ENCODE results near the gene MADCAM1. TPM values are rescaled to one million over a fixed set of nuclear protein-coding genes. Genes with fewer than 3 reads are reported as not detected.

MADCAM1 gene
- polyA plus RNA-seq, 10 donors = 5.6 to 13.4 (median 8.3) TPM

DNA sequence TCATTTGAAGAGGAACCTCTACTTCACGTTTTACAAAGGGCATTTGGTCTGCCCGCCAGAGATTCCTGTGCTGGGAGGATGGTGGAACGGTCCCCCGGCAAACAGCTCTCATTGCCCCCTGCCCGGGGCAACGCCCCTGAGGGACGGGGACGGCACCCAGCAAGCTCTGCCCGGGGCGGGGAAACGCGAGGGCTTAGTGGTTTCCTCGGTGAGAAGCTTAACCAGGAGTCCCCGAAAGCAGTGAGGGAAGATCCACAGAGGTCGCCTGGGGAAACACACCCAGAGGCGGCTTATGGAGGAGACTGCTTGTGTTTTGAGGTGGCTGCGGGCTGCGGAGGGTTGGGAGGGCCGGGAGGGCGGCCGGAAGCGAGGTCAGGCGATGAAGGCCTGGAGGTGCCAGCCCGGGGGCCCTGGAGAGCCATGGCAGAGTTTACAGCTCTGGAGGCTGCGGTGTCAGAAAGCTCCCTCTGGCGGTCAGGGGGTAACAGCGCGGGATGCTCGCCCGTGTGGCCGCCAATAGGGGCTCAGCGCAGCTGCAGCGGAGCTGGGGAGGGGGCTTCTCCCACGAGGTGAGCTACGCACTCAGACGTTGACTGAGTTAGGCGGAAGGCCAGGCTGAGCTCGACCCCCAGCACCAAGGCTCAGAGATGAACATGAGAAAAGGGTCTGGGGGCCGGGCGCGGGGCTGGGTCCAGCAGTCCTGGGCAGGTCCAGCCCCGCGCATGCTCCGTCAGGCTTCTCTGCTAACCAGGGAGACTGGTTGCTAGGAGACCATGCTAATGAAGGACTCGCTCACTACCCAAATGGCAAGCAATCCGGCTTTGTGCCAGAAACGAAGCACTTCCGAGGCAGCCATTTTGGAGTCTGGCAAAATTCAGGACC is 10.4 kb downstream of the MADCAM1 start:
- DNase-seq = peak; percentile 100

DNA sequence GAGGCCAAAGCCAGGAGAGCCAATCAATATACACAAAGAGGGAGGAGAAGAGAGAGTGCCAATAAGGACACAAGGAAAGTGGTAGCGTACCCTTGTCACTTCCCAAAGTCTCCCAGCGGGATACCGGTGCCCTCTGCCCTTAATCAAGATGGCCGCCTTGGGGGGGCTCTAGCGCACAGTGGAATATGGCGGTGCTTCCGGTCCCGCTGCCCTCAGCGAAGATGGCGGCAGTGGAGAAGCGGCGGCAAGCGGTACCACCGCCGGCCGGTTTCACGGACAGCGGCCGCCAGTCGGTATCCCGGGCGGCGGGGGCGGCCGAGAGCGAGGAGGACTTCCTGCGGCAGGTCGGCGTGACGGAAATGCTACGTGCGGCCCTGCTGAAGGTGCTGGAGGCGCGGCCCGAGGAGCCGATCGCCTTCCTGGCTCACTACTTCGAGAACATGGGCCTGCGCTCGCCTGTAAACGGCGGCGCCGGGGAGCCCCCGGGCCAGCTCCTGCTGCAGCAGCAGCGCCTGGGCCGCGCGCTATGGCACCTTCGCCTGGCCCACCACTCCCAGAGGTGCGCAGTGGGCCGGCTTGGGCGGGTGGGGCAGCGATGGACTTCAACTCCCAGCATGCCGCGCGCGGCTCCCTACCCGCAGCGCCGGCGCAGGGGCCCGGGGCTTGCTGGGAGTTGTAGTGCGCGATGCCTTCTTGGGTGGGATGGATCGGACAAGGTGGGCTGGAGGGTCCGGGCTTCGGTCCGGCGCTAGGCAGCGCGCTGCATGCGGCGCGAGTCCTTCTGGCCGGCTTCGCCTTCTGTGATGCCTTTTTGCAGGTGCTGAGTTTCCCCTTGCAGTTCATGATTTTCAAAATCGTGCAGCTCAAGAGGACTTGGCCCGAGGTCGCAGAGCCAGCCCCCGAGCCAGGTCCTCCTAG is 11.3 kb downstream of the MADCAM1 start, which contains the start of gene TPGS1:
TSS of gene TPGS1 (plus strand) at position 212 of the 918 bp plus-strand sequence. CDS start at position 222, 10 bp downstream.
- DNase-seq = peak; percentile 75 to 97 (median 85)

DNA sequence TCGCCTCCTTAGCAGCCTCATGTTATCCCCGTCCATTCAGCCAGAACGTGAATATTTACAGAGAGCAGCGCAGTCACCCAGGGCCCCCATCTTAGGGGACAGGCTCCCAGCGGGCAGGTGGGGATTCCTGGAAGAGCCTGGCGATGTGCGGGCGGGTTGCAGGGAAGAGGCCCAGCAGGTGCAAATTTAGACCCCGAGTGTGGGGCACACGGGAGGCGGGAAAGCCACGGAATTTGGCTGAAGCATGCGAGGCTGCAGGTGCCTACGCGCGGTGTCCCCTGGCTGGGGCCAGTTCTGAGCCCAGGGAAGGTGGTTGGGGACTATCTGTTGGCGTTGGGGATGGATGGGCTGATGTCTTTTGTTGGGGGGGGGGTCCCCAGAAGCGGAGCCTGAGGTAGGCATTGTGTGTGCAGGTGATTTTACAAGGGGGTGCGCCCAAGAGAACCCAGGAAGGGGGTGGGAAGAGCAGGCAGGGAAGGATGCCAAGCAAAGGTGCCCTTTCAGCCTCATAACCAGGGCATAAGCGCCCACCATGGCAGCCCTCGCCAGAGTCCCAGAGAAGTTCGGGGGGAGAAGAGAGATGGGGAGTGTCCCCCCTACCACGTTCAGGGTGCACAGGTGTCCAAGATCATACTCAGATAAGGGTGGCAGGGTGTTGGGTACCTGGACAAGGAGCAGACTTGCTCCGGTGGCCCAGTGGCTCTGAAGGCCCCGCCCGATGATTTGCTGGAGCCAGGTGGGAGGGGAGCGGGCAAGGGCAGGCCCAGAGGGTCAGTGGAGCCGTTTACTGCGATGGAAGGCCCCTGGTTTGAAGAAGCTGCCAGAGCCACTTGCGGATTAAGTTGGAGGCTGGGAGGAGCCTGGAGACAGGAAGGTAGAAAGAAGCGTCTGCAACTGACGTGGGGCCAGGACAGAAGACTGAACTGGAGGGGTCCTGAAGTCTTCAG is 12.2 kb downstream of the MADCAM1 start:
- DNase-seq = no peak

DNA sequence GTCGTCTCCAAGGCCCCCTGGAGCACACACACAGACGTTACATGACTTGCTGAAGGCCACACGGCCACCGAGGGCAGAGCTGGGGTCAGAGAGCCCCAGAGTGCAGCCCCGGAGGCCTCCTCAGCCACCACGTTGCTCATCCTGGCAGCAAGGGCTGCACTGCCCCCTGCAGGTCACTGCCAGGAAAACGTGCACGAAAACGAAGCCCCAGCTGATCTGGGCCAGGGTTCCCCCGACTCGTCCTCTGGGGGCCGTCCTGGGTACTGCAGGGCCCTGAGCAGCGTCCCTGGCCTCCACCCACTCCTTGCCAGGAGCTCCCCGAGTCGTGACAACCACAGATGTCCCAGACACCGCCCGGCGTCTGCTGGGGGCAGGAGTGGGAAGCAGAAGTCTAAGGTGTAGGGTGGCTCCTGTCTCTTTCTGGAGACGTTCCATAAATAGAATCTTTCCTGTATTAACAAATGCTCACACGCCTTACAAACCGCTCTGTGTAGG is 14.4 kb downstream of the MADCAM1 start:
- peak; percentile 76 to 86 (median 80) for DNase-seq

DNA sequence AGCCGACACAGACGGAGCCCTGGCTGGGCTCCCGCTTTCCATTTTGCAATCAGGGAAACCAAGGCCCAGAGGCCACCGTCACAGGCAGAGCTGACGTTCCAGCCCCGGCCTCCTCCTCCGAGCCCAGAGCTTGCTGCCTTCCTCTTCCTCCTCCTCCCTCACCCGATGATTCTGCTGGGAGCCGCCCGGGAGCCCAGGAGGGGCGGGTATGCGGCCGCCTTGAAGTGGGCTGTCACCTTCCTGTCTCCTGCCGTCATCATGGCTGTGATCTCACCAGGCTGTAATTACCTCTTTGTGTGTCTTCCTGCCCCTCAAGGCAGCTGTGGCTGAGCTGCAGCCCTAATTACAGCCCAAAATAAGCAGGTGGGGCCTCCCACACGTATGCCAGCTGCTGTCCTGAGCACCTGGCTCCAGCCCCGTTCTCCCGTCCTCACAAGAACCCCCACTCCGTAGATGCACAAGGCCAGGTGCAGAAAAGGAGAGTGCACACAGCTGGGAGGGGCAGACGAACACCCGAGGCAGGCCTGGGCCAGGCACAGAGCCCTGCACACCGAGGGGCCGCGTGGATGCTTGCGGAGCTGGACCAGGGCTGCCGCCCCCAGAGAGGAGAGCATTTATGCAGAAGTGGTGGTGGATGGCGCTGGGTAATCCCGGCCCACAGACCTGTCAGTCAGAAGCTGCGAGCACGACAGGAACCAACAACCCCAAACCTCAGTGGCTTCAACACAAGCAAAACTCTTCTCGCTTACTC is 15.0 kb downstream of the MADCAM1 start:
- peak in 2 of 3 donors; percentile 62 to 78 for DNase-seq

DNA sequence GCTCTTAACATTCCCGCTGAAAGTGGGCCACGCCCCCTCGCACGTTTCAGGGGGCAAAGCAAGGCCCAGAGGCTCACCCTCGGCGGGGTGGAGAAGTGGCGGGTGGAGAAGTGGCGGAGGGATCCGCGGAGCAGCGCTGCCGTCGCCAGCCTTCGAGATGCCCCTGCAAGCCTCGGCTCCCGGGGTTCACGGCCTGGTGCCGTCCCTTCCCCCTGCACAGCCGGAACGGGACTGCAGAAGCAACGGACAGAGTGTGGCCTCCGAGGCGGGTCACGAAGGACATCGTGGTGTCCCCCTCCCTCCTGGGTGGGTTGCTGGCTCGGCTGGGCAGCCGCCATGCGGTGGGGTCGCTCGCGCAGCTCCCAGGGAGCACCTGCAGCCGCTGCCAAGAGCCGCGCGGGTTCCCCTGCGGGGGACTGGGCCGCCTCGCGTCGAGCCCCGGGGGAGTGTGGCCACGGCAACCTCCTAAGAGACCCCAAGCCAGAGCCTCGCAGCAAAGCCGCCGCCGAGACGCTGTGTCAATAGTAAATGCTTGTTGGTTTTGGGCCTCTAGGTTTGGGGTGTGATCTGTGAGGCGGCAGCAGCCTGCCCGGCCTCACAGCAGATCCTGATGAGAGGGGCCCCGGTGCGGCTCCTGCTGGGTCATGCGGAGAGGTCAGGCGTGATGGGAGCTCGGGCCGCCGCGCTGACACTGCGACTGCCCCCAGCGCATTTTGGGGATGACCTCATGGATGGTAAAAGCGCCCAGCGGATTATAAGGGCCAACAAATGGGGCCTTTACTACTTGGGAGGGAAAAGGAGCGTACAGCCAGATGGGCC is 16.5 kb downstream of the MADCAM1 start:
- DNase-seq = peak in 1 of 3 donors; percentile 56

DNA sequence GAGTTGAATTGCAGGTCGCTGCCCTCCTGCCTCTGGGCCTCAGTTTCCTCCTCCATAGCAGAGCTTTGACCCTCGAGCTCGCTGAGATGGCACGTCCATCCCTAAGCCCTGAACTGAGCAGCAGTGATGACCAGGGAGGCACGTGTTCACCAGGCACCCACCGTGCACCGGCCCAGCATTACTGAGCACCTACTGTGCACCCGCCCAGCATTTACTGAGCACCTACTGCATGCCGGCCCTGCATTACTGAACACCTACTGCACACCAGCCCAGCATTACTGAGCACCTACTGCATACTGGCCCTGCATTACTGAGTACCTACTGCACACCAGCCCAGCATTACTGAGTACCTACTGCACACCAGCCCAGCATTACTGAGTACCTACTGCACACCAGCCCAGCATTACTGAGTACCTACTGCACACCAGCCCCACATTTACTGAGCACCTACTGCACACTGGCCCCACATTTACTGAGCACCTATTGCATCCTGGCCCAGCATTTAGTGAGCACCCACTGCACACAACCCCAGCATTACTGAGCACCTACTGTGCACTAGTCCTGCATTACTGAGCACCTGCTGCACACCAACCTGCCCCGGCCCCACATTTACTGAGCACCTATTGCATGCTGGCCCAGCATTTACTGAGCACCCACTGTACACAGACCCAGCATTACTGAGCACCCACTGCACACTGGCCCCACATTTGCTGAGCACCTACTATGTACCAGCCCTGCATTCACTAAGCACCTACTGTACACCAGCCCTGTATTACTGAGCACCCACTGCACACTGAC is 17.3 kb downstream of the MADCAM1 start:
- no peak for DNase-seq

DNA sequence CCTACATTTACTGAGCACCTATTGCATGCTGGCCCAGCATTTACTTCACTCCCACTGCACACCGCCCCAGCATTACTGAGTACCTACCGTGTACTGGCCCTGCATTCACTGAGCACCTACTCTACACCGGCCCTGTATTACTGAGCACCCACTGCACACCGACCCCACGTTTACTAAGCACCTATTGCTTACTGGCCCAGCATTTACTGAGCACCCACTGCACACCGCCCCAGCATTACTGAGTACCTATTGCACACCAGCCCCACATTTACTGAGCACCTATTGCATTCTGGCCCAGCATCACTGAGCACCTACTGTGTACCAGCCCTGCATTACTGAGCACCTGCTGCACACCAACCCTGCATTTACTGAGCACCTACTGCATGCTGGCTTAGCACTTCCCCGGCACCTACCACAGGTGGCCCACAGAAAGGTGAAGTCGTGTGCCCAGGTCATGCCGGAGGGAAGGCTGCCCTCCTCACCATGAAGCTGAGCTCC is 17.9 kb downstream of the MADCAM1 start:
- DNase-seq = no peak

DNA sequence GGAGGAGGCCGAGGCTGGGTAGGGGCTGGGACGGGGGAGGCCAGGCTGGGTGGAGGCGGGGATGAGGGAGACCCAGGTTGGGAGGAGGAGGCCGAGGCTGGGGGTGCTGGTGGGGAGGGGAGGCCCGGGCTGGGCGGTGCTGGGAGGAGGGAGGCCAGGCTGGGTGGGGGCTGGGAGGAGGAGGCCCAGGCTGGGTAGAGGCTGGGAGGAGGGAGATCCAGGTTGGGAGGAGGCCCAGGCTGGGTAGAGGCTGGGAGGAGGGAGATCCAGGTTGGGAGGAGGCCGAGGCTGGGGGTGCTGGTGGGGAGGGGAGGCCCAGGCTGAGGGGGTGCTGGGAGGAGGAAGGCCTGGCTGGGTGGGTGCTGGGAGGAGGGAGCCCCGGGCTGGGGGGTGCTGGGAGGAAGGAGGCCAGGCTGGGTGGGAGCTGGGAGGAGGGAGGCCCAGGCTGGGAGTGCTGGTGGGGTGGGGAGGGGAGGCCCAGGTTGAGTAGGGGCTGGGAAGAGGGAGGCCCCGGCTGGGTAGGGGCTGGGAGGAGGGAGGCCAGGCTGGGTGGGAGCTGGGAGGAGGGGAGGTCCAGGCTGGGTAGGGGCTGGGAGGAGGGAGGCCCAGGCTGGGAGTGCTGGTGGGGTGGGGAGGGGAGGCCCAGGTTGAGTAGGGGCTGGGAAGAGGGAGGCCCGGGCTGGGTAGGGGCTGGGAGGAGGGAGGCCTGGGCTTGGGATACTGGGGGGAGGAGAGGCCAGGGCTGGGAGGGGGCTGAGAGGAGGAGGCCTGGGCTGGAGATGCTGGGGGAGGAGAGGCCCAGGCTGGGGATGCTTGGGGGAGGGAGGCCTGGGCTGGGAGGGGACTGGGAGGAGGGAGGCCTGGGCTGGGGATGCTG is 21.7 kb downstream of the MADCAM1 start:
- peak; percentile 92 to 96 (median 94) for DNase-seq

DNA sequence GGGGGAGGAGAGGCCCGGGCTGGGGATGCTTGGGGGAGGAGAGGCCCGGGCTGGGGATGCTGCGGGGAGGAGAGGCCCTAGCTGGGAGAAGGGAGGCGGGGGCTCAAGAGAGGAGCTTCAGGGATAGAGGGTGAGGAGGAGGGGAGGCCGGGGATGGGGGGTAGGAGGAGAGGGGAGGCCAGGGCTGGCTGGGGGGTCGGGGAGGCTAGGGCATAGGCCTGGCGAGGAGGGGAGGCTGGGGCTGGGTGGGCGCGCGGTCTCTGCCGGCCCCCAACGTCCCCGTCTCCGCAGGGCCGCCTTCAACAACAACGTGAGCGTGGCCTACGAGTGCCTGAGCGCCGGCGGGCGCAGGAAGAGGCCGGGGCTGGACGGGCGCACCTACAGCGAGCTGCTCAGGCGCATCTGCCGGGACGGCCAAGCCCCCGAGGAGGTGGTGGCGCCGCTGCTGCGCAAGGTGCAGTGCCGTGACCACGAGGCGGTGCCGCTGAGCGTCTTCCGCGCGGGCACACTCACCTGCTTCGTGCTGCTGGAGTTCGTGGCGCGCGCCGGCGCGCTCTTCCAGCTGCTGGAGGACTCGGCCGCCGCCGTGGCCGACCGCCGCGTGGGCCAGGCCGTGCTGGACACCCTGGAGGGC is 22.4 kb downstream of the MADCAM1 start:
- peak; percentile 21 to 83 (median 42) for DNase-seq

DNA sequence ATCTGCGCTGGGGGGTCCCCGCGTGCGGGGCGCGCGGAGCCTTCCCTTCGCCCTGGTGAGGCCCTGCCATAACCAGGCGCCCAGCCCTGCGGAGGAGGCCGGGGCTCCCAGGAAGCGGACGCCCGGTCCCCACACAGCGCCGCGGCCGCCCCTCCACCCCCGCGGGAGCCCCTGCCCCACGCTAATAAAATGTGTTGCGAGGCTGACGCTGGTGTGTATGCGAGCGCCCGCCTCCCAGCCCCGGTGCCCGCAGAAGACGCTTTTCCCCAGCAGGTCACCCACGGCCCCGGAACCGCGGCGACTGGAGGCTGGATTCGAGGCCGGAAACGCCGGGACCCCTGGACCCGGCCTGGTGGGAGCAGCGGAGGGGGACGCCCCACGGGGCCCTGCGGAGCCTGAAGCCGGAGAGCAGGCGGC is 23.2 kb downstream of the MADCAM1 start:
- DNase-seq = no peak

DNA sequence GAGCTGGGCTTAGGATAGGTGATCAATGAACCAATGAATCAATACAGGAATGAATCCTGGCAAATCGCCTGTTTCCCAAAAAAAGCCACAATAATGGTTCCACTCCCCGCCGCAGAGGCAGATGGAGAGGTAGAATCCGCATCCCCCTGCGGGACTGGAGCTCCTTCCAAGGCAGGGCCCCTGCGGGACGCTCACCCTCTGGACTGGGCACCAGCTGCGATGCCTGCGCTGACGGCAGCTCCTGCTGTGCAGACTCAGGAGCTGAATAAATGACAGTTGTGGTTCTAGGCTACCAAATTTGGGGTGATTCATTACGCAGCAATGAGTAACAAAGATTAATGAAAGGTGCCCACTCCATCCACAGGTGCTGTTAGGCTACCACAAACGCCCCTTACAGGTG is 26.4 kb downstream of the MADCAM1 start:
- no peak for DNase-seq

DNA sequence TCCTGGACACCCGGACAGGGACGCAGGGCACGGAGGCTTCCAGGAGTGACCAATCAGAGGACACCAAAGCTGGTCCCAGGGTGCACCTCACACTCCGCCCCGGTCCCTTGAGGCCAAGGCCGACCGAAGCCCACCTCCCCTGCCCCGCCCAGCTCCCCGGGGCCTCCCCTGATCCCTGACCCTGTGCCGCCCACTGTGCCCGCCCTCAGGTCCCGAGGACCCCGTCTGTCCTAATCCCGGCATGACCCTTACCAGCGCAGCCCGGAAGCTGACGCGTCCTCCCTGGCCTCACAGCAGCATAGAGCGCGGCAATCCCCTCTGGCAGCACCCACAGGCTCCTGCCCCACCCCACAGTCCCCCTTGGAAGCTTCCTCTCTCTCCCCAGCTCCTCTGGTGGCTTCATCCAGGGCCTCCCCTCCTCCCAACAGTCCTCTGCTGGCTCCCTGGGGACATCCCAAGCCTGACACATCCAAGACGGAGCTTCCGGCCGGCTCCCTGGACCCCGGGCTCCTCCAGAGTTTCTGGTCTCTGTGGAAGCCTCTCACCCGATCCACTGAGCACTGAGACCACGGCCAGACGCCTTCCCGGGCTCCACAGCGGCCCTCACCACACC is 27.9 kb downstream of the MADCAM1 start:
- DNase-seq = no peak

DNA sequence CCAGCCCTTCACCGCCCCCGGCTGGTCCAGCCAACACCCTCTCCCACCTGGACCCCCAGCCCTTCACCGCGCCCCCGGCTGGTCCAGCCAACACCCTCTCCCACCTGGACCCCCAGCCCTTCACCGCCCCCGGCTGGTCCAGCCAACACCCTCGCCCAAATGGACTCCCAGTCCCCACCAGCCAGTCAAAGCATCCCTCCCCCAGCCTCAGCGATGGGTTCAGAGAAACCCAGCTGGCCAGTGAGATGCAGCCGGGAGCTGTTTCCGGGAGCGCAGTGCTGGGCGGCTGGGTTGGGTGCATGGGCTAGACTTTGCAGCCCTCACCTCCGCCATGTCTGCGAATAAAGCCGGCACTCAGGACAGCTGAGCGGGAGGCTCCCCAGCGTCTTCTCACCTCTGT is 28.7 kb downstream of the MADCAM1 start:
- DNase-seq = no peak

DNA sequence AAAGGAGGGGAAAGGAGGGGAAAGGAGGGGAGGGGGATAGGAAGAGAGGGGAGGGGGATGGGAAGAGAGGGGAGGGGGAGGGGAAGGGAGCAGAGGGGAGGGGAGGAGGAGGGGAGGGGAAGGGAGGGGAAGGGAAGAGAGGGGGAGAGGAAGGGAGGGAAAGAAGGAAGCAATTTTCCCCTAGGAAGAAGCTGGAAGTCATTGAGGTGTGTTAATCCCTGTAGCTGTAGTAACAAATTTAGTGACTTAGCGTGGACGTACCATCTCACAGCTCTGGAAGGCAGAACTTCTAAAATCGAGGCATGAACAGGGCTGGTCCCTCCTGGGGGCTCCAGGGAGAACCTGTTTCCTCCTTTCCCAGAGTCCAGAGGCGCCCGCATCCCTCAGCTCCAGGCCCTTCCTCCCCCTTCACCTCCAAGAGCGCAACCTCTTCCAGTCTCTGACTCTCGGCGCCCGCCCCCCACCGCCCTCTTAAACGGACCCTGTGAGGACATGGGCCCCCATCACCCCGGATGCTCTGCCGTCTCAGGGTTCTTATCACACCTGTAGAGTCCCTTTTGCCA is 29.7 kb downstream of the MADCAM1 start:
- DNase-seq = no peak

All from muscle of back (tissue), 11 donors.